ENCODE data around the gene FHIT. TPM values are rescaled to one million over a fixed set of nuclear protein-coding genes. Genes with fewer than 3 reads are reported as not detected.

FHIT gene
- total and polyA plus RNA-seq, 9 donors, result 5.1 to 11.8 (median 9.5) TPM

DNA sequence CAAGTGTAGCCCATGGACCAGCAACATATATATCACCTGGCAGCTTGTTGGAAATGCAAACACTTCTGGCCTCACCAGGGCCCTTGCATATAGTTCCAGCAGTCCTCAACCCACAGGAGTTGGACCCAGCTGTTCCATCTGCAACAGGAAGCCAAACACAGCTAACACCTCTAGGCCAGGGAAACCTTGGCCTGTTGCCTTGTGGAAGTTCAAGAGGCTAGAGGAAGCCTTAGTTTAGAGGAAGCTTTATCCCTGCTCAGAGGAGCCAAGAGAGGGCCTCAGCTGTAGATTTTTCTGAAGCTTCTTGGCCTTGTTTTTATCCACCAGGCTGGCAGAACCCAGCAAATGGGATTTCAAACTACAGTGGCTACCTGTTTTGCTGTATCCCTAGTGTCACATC, 11.4 kb downstream of the FHIT start:
- TF ChIP-seq EP300 (IDR thresholded peaks at IDR 0.05), result no peak
- no peak for TF ChIP-seq POLR2A (IDR thresholded peaks at IDR 0.05)
- TF ChIP-seq, protein P1, sequence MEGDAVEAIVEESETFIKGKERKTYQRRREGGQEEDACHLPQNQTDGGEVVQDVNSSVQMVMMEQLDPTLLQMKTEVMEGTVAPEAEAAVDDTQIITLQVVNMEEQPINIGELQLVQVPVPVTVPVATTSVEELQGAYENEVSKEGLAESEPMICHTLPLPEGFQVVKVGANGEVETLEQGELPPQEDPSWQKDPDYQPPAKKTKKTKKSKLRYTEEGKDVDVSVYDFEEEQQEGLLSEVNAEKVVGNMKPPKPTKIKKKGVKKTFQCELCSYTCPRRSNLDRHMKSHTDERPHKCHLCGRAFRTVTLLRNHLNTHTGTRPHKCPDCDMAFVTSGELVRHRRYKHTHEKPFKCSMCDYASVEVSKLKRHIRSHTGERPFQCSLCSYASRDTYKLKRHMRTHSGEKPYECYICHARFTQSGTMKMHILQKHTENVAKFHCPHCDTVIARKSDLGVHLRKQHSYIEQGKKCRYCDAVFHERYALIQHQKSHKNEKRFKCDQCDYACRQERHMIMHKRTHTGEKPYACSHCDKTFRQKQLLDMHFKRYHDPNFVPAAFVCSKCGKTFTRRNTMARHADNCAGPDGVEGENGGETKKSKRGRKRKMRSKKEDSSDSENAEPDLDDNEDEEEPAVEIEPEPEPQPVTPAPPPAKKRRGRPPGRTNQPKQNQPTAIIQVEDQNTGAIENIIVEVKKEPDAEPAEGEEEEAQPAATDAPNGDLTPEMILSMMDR (IDR thresholded peaks at IDR 0.05), result no peak
- Histone ChIP-seq H3K9me3 (no peaks in the 10 kb centered on the region), H3K36me3 (no peaks in the 10 kb centered on the region), H3K4me3 (no peak overlapping the region), H3K27ac (no peak overlapping the region), H3K4me1 (ENCODE audit: insufficient read depth) (peaks cover 8% of the 10 kb centered on the region), H3K27me3 (no peaks in the 10 kb centered on the region)
- intact Hi-C loops (cut with DNase I), result no loop called here
- peak; percentile 23 to 56 (median 39) for DNase-seq

DNA sequence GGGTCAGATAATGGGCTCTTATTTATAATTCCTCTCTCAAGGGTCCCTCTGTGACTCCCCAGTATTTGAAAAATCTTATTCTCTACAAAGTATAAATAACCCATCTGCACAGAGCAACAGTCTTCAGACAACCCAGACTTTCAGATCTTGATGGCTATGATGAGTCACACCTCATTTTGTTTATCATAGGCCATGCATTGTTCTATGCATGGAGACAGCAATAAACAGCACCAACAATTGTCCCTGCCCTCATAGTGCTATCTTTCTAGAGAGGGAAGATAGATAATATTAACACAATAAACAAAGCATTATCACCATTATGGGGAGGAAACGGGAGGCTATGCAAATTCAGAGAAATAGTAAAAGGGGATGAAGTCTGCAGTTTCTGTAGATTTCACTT, 13.4 kb downstream of the FHIT start:
- TF ChIP-seq, protein P1 (IDR thresholded peaks at IDR 0.05), result no peak
- TF ChIP-seq EP300 (IDR thresholded peaks at IDR 0.05) (no peak), POLR2A (IDR thresholded peaks at IDR 0.05) (no peak)
- peaks cover 8% of the 10 kb centered on the region for H3K4me1 ChIP-seq (ENCODE audit: insufficient read depth)
- H3K4me3 ChIP-seq, result no peak overlapping the region
- 46 to 72% (median 48%) methylated on average over 1 of the region's 1 CpG for WGBS, 3 donors
- no peaks in the 10 kb centered on the region for H3K9me3 ChIP-seq
- no peaks in the 10 kb centered on the region for H3K36me3 ChIP-seq
- H3K27ac ChIP-seq, result no peak overlapping the region
- no peaks in the 10 kb centered on the region for H3K27me3 ChIP-seq
- no peak for DNase-seq
- intact Hi-C loops (cut with DNase I), result no loop called here

DNA sequence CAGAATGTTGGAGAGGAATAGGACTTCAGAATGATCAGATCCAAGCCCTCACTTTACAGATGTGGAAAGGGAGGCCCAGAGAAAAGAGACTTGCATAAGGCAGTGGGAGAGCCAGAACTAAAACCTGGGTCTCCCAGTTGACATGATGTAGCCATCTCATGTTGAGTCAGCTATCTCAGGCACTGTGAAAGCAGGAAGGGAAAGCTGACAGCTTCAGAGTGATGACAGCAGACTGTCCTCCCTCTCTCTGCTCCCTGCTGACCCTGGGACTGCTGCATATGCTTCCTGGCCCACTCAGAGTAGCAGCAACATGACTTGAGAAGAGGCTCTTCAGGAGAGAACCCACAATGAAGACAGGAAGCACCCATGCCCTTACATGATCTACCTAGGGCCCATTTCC, 14.7 kb downstream of the FHIT start:
- Histone ChIP-seq H3K4me1 (ENCODE audit: insufficient read depth) (peaks cover 10% of the 10 kb centered on the region), H3K27ac (no peak overlapping the region), H3K9me3 (no peaks in the 10 kb centered on the region), H3K4me3 (no peak overlapping the region), H3K36me3 (no peaks in the 10 kb centered on the region), H3K27me3 (no peaks in the 10 kb centered on the region)
- intact Hi-C loops (cut with DNase I), result no loop called here
- DNase-seq, result no peak
- TF ChIP-seq POLR2A (IDR thresholded peaks at IDR 0.05), result no peak
- TF ChIP-seq, protein P1 (IDR thresholded peaks at IDR 0.05), result no peak
- TF ChIP-seq EP300 (IDR thresholded peaks at IDR 0.05), result no peak

DNA sequence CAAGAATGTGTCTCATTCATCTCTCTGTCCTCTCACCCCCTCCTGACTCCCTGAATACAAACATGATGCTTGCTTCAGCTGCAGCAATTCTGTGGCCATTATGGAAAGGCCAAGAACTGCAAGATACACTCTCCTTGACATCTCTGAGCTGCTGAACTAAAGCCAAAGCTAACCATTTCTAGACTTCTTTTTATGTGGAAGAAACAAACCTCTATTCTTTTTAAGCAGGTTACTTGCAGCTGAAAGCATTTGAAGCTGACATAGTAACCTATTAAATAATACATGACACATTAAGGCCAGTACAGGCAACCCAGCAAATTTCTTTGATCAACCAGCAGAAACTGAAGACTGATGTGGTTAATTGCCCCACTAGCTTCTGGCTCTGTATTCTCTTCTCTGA, 17.5 kb downstream of the FHIT start:
- intact Hi-C loops (cut with DNase I), result no loop called here
- DNase-seq, result no peak
- H3K9me3 ChIP-seq, result no peaks in the 10 kb centered on the region
- no peak overlapping the region for H3K4me3 ChIP-seq
- no peak overlapping the region for H3K27ac ChIP-seq
- no peaks in the 10 kb centered on the region for H3K27me3 ChIP-seq
- no peaks in the 10 kb centered on the region for H3K36me3 ChIP-seq
- no peak for TF ChIP-seq POLR2A (IDR thresholded peaks at IDR 0.05)
- TF ChIP-seq, protein P1 (IDR thresholded peaks at IDR 0.05), result no peak
- no peak for TF ChIP-seq EP300 (IDR thresholded peaks at IDR 0.05)
- peaks cover 3% of the 10 kb centered on the region for H3K4me1 ChIP-seq (ENCODE audit: insufficient read depth)

DNA sequence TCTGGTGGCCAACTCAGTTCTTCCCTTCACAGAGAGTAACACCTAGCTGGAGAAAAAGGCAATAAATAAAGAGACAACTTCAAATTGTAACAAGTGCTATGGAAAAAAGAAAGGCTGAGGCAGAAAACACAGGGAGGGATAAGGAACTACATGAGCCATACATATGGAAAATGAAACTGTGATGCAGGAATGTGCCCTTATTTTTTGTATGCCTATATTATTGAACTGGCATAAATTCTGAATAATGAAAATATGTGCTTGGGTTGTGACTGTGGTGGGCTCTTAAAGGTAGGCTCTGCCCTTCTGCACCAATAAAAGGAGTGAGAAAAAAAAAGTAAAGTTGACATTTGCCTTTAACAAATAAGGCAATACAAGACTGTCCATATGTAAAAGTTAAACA, 19.6 kb downstream of the FHIT start:
- H3K4me3 ChIP-seq, result no peak overlapping the region
- no peaks in the 10 kb centered on the region for H3K9me3 ChIP-seq
- H3K4me1 ChIP-seq (ENCODE audit: insufficient read depth), result peaks cover 5% of the 10 kb centered on the region
- intact Hi-C loops (cut with DNase I), result no loop called here
- no peaks in the 10 kb centered on the region for H3K27me3 ChIP-seq
- H3K36me3 ChIP-seq, result no peaks in the 10 kb centered on the region
- TF ChIP-seq EP300 (IDR thresholded peaks at IDR 0.05) (no peak), POLR2A (IDR thresholded peaks at IDR 0.05) (no peak)
- TF ChIP-seq, protein P1 (IDR thresholded peaks at IDR 0.05), result no peak
- DNase-seq, result no peak
- no peak overlapping the region for H3K27ac ChIP-seq

Measured in ovary (tissue), 9 donors.